GM23338 (cell line): ENCODE data around the gene AIG1. TPM values are rescaled to one million over a fixed set of nuclear protein-coding genes. Genes with fewer than 3 reads are reported as not detected.

Experiments
- ATAC-seq: fragments of 200-7000 bp; cut with Tn5 transposase; 3 replicates; pipeline ENCODE4 v1.9.1; 2020
- DNase-seq: peaks from one replicate; pipeline ENCODE4 v3.0.0-alpha.2; 2015; ENCODE audit warnings: low spot score
- H2AFZ ChIP-seq: fragments of 200-600 bp; sonication (generic); 2 replicates; pipeline ENCODE4 v1.8.0; 2016; ENCODE audit warnings: antibody characterized with exemption, mild to moderate bottlenecking, moderate library complexity
- H3F3A ChIP-seq: fragments of 200-600 bp; sonication (generic); replicated peaks from 2 replicates; pipeline ENCODE4 v1.8.0; 2017; ENCODE audit warnings: antibody characterized with exemption, mixed run types, low read depth
- H3K27ac ChIP-seq: fragments of 200-600 bp; sonication (generic); 2 replicates; pipeline ENCODE4 v1.6.1; 2016; ENCODE audit warnings: low read depth
- H3K27me3 ChIP-seq: fragments of 200-600 bp; sonication (generic); 2 replicates; pipeline ENCODE4 v1.8.0; 2016; ENCODE audit warnings: mild to moderate bottlenecking, mixed run types, moderate library complexity; ENCODE audit not compliant: insufficient read depth
- H3K36me3 ChIP-seq: fragments of 200-600 bp; sonication (generic); 2 replicates; pipeline ENCODE4 v1.8.0; 2016; ENCODE audit warnings: mild to moderate bottlenecking; ENCODE audit not compliant: insufficient read depth
- H3K4me1 ChIP-seq: fragments of 200-600 bp; sonication (generic); 2 replicates; pipeline ENCODE4 v1.8.0; 2016; ENCODE audit warnings: mild to moderate bottlenecking, moderate library complexity; ENCODE audit not compliant: insufficient read depth
- H3K4me2 ChIP-seq: fragments of 200-600 bp; sonication (generic); 2 replicates; pipeline ENCODE4 v1.7.1; 2017; ENCODE audit warnings: mixed run types
- H3K4me3 ChIP-seq: fragments of 200-600 bp; sonication (generic); 2 replicates; pipeline ENCODE4 v1.6.1; 2016; ENCODE audit warnings: mixed run types
- H3K79me2 ChIP-seq: fragments of 200-600 bp; sonication (generic); replicated peaks from 2 replicates; pipeline ENCODE4 v1.8.0; 2017; ENCODE audit warnings: mild to moderate bottlenecking; ENCODE audit not compliant: insufficient read depth
- H3K9me2 ChIP-seq: fragments of 200-600 bp; sonication (generic); 2 replicates; pipeline ENCODE4 v1.8.0; 2017; ENCODE audit not compliant: insufficient read depth
- H4K20me1 ChIP-seq: fragments of 200-600 bp; sonication (generic); replicated peaks from 2 replicates; pipeline ENCODE4 v1.8.0; 2017; ENCODE audit warnings: mild to moderate bottlenecking; ENCODE audit not compliant: insufficient read depth
- H3K27ac Mint-ChIP-seq: 2 replicates; pipeline ENCODE4 v1.8.0; 2020; ENCODE audit warnings: inconsistent platforms, mild to moderate bottlenecking, moderate library complexity, mixed read lengths
- H3K27me3 Mint-ChIP-seq: 3 replicates; pipeline ENCODE4 v1.8.0; 2022; ENCODE audit warnings: low read depth, mild to moderate bottlenecking, moderate library complexity, mixed read lengths, inconsistent platforms; ENCODE audit not compliant: insufficient read depth, poor library complexity
- H3K36me3 Mint-ChIP-seq: 3 replicates; pipeline ENCODE4 v1.8.0; 2021; ENCODE audit warnings: low read depth, mild to moderate bottlenecking, inconsistent platforms, moderate library complexity, mixed read lengths
- H3K4me1 Mint-ChIP-seq: 3 replicates; pipeline ENCODE4 v1.8.0; 2020; ENCODE audit warnings: mild to moderate bottlenecking, inconsistent platforms, mixed read lengths
- H3K4me3 Mint-ChIP-seq: 3 replicates; pipeline ENCODE4 v1.8.0; 2021; ENCODE audit warnings: moderate library complexity, mild to moderate bottlenecking, inconsistent platforms, mixed read lengths
- H3K9me3 Mint-ChIP-seq: 3 replicates; pipeline ENCODE4 v1.8.0; 2020; ENCODE audit warnings: moderate library complexity, mild to moderate bottlenecking, inconsistent platforms, mixed read lengths
- CREB1 ChIP-seq: fragments of 250-450 bp; sonication (Bioruptor Pico); IDR thresholded peaks from 2 replicates; pipeline ENCODE4 v1.5.0; 2020; ENCODE audit warnings: low read depth, mild to moderate bottlenecking, moderate library complexity
- CTCF ChIP-seq, 2 experiments: fragments of 200-600 bp in 1 of 2; sonication (generic) in 1 of 2; conservative IDR thresholded peaks; 2 replicates each; pipeline versions ENCODE4 v1.5.1 to v1.6.1; 2016 to 2017; ENCODE audit warnings: antibody characterized with exemption in 2 of 2, low read depth in 2 of 2, mild to moderate bottlenecking in 2 of 2, moderate library complexity in 1 of 2
- ETS1 ChIP-seq: IDR thresholded peaks from 2 replicates; pipeline ENCODE4 v1.6.1; 2016; ENCODE audit warnings: antibody characterized with exemption
- EZH2 ChIP-seq: fragments of 200-600 bp; sonication (generic); IDR thresholded peaks from one replicate; pipeline ENCODE4 v1.8.0; 2017; ENCODE audit warnings: antibody characterized with exemption, mild to moderate bottlenecking, low read depth; ENCODE audit not compliant: unreplicated experiment
- EZH2phosphoT487 ChIP-seq: fragments of 200-600 bp; sonication (generic); IDR thresholded peaks from one replicate; pipeline ENCODE4 v1.8.1; 2018; ENCODE audit warnings: antibody characterized with exemption; ENCODE audit not compliant: unreplicated experiment
- JUNB ChIP-seq: IDR thresholded peaks from one replicate; pipeline ENCODE4 v1.6.1; 2016; ENCODE audit warnings: antibody characterized with exemption; ENCODE audit not compliant: unreplicated experiment
- NANOG ChIP-seq: IDR thresholded peaks from 2 replicates; pipeline ENCODE4 v1.6.1; 2016; ENCODE audit warnings: antibody characterized with exemption, borderline replicate concordance
- POLR2AphosphoS5 ChIP-seq: IDR thresholded peaks from 2 replicates; pipeline ENCODE4 v1.6.1; 2016; ENCODE audit warnings: antibody characterized with exemption, low read depth
- REST ChIP-seq: IDR thresholded peaks from one replicate; pipeline ENCODE4 v1.6.1; 2018; ENCODE audit warnings: antibody characterized with exemption; ENCODE audit not compliant: unreplicated experiment
- STAT1 ChIP-seq: IDR thresholded peaks from one replicate; pipeline ENCODE4 v1.6.1; 2016; ENCODE audit warnings: antibody characterized with exemption; ENCODE audit not compliant: unreplicated experiment
- ZNF114 ChIP-seq: fragments of 250-450 bp; sonication (Bioruptor Pico); IDR thresholded peaks from 2 replicates; pipeline ENCODE4 v1.5.0; 2020; ENCODE audit warnings: mild to moderate bottlenecking, moderate library complexity
- ZNF331 ChIP-seq: fragments of 250-450 bp; sonication (Bioruptor Pico); IDR thresholded peaks from 2 replicates; pipeline ENCODE4 v1.5.0; 2020; ENCODE audit warnings: low read depth, mild to moderate bottlenecking, moderate library complexity
- ZNF462 ChIP-seq: fragments of 250-450 bp; sonication (Bioruptor Pico); IDR thresholded peaks from 2 replicates; pipeline ENCODE4 v1.5.0; 2020; ENCODE audit warnings: mild to moderate bottlenecking, moderate library complexity
- polyA plus RNA-seq: library from polyadenylated mRNA; unstranded; fragments of >200 nt; fragmentation: Nextera tagmentation; extraction: Ambion mirVana; gene quantifications from 2 replicates; pipeline ENCODE4 v1.2.1, GENCODE V29; 2016
- total RNA-seq: library from RNA; depleted of rRNA; stranded (reverse); fragments of >200 nt; shearing (Covaris generic); gene quantifications from 2 replicates; pipeline ENCODE4 v1.2.3, GENCODE V29; 2014

Gene AIG1
- total and polyA plus RNA-seq, 2 experiments from 2014 or later: 65.2 to 88.4 TPM

GRCh38 chr6:143130928-143131327 is 70.2 kb downstream of the AIG1 start:
- no peak for TF ChIP-seq EZH2
- no peak for TF ChIP-seq REST
- TF ChIP-seq EZH2phosphoT487: no peak
- no peak for TF ChIP-seq ZNF114
- TF ChIP-seq ETS1: no peak
- no peak for TF ChIP-seq JUNB
- TF ChIP-seq CTCF (conservative IDR thresholded peaks at IDR 0.05; ENCODE audit: low read depth in 2 of 2): no peak
- no peak for TF ChIP-seq ZNF462 (CRISPR knock-in tag)
- TF ChIP-seq CREB1 (CRISPR knock-in tag): no peak
- TF ChIP-seq POLR2AphosphoS5: no peak
- no peak for TF ChIP-seq STAT1
- no peak for TF ChIP-seq NANOG
- TF ChIP-seq ZNF331: no peak
- DNase-seq (no peak), ATAC-seq (no peak)

More at GRCh38 chr6:143130928-143131327, 70.2 kb downstream of the AIG1 start:
- Mint-ChIP-seq H3K4me1 (no peaks in the 10 kb centered on the region), H3K27me3 (no peaks in the 10 kb centered on the region), H3K9me3 (peaks cover 20% of the 10 kb centered on the region), H3K4me3 (no peak overlapping the region), H3K36me3 (peaks cover 36% of the 10 kb centered on the region), H3K27ac (no peak overlapping the region)
- H3K27me3 ChIP-seq: no peaks in the 10 kb centered on the region
- 0 out of 2 replicates have a peak, but pooled peaks cover 4% of the 10 kb centered on the region for H3K36me3 ChIP-seq
- no peak overlapping the region for H3K4me3 ChIP-seq
- no peaks in the 10 kb centered on the region for H3F3A ChIP-seq
- no peaks in the 10 kb centered on the region for H3K79me2 ChIP-seq
- no peak overlapping the region for H3K4me2 ChIP-seq
- no peak overlapping the region for H2AFZ ChIP-seq
- H3K4me1 ChIP-seq: no peaks in the 10 kb centered on the region
- H4K20me1 ChIP-seq: no peaks in the 10 kb centered on the region; the same call in 1 of the 2 replicates
- no peak overlapping the region for H3K27ac ChIP-seq
- H3K9me2 ChIP-seq: 0 out of 2 replicates have a peak, but pooled peaks cover 7% of the 10 kb centered on the region
